ENCODE measurements around the gene FAM89B.

FAM89B gene

DNA sequence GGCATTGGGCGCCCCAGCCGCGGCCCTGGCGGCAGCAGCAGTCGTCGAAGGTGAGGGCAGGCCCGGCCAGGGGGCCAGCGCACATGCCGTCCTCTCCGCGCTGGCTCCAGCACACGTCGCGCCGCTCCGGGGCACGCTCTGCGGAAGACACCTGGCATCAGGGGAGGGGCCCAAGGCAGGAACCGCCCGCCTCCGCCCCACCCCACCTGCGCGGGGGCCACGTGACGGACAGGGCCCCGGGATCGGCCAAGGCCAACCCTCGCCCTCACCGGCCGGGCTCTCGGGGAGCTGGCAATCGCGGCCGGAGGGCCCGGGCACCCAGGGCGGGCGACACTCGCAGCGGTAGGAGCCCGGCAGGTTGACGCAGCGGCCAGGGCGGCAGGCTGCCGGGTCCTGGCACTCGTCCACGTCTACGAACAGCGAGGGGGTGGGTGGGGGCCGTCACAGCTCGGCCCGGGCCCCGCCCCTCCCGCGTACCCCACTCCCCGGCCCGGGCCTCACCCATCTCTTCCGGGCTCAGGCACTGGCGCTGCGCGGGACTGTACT lies 32.5 kb upstream of the FAM89B start:
- DNase-seq = no peak

DNA sequence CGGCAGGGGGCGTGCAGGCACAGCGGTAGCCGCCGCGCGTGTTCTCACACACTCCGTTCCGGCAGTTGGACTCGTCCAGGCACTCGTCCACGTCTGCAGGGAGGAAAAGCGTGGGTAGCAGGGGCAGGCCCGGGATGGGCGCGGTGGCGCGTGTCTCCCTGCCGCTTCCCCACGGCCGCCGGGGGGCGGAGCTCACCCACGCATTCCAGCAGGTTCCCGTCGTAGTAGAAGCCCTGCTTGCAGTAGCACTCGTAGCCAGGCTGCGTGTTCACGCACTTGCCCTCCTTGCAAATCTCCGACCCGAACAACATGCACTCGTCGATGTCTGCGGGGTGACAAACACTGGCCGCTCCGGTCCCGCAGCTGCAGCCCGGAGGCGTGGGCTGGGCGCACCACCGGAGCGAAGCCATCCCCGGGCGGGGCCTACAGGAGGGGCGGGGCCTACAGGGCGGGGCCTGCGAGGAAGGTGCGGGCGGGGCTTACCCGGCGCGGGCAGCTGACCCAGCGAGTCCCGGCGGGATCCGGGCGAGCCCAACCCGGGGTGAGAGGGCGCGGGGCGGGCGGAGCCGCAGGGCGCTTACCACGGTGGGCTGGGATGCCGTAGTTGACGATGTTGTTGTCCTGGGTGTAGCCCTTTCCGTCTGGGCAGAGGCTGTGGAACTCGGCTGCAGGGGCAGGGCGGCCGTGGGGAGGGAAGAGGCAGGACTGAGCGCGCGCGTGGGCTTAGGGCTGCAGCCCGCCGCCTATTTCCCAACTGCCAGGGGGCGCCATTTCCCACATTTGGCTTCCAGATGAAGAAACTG lies 31.8 kb upstream of the FAM89B start:
- peak; percentile 87 for DNase-seq

DNA sequence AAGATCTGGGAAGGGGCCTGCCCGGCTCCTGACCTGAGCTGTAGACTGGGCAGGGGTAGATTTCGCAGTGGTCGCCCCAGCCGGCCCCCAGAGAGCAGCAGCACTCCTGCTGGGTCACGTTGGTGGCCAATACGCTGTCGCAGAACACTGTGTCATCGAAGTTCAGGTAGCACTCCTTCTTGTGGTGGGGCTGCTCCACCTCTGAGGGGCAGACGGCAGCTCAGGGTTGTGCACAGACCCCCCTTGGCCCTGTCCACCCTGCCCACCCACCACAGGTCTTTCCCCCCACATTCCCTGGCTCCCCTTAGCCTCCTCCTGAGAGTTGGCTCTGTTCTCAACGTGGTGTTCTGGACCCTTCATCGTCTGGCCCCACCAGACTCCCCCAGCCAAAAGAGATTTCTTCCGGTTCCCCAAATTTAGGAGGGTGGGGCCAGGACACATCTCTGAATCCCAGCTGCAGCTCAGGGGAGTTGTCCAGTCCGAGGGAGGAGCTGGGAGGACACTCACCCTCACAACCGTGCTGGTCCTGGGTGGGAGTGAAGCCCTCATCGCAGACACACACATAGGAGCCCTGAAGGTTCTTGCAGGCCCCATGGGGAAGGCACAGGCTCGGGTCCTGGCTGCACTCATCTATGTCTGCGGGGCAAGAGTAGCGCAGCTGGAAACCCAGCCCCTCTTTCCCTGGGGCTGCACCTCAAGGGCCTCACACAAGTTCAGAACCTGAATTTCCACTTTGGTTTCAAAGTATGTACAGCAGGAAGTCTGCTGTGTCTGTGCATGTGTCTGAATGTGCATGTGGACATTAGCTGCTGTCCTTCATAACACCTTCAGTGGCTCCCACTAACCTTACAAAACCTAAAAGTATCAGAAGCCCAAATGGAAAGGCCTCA lies 31.0 kb upstream of the FAM89B start:
- no peak for DNase-seq

DNA sequence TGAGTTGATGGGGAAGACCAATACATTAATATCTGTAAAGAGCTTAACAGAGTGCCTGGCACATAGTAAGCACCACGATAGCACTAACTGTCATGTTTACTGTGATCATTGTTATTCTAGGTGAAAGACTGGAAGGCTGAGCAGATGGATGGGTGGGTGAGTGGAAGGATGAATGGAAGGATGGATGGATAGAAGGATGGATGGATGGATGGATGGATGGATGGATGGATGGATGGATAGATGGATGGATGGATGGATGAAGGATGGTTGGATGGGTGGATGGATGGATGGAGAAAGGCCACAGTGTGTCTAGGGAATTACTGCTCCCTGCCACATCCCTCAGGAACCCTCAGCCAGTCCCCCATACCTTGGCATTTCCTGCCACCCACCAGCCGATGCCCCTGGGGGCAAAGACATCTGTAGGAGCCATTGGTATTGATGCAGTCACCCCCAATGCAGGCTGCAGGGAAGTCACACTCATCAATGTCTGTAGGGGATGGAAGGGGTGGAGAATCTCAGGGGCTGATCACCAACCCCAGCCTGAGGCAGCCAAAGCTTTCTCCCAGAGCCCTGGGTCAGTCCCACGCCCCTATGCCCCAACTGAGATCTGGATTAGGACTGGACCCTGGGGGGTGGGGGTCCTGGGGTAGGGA lies 29.5 kb upstream of the FAM89B start:
- no peak for DNase-seq

DNA sequence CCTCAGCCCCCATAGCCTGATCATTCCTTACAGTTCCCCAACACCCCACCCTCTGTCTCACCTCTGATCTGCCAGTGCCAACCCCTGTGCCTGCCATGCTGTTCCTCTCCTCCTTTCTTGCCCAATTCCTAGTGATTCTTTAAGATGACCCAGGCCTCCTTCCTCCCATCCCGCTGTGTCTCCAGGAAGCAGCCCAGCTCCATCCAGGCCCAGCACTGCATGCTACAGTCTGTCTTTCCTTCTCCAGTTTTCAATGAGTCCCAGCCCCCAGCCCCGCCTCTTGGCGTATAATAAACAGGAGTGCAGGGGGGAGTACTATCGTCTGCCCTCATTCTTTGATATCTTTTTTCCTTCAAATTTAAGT lies 26.5 kb upstream of the FAM89B start:
- no peak for DNase-seq

DNA sequence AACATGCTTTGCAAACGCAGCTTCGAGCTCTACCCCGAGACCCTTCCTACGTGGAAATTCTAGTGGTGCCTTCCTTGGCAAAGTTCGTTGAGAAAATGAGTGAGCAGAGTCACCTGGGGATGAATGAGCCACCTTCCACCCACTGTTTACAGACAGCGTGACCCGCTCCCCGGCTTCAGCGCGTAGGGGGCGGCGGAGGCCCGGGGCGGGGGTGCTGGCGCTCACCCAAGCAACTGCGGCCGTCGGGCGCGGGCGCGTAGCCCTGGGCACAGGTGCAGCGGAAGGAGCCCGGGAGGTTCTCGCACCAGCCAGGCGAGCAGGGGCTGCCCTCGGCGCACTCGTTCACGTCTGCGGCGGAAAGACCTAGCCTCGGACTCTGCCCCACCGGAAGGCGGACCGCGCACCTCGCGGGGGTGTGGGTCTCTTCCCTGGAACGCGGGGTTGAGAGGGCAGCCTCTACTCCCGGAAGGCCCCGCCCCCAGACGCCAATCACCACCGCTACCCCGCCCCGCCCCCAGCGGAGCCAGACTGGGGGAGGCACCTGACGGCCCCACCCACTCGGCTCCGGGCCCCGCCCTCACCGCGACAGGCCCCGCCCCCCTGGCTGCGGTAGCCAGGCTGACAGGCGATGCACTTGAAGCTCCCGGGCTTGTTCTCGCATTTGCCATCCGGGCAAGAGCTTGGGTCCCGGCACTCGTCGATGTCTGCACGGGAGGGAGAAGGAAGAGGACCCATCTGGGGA lies 25.9 kb upstream of the FAM89B start:
- DNase-seq = peak; percentile 98

DNA sequence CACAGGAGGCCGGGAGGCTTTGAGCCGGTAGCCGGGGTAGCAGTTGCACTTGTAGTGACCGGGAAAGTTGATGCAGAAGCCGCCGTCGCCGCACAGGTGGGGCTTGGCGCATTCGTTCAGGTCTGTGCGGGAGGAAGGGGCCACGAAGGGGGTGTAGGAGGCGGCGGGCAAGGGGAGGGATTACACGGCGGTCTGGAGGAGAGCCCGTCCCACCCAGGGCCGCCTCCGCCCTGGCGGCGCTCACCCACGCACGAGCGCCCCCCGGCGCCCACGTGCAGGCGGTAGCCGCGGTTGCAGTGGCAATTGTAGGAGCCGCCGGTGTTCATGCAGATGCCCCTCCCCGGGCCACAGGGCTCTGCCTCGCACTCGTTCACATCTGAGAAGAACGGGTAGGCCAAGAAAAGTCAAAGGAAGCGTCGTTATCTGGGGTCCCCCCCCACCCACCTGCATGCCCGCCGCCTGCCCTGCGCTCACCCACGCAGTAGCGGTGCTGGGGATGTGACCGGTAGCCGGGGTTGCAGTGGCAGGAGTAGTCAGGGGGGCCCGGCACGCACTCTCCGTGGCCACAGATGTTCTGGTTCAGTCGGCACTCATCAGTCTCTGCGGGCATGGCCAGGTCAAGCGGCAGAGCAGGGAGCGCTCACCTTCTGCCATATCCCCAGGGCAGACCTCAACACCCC lies 24.8 kb upstream of the FAM89B start:
- DNase-seq = peak; percentile 49

DNA sequence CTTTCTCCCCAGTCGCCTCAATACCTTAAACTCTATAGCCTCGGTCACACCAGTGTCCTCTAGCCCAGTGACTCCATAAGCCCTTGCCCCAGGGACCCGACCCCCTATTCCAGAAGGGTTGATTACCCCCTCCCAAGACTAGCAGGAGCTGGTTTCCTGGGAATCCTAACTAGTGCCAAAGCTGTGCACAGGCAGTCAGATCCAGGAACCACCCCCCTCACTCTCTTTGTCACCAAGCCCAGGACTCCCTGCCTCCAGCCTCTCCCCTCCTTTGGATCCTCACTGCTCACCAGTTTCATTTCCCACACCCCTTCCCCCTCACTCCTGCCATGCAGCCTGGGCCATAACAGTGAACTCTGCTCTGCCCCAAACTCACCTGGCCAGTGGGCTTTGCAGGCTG lies 23.9 kb upstream of the FAM89B start:
- no peak for DNase-seq

DNA sequence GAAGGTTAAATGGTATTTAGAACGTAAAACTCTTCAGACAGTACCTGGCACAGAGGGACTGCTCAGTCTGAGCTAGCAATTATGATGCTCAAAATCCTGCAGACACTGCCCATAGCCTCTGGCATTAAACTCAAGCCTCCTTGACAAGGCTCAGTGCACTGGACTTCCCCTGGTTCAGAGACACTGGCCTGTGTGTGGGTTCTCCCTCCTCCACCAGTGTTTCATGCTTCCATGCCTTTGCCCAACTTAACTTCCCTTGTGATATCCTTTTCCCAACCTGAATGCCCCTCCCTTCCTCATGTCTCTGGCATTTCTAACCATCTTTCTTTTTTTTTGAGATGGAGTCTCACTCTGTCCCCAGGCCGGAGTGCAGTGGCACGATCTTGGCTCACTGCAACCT lies 23.2 kb upstream of the FAM89B start:
- no peak for DNase-seq

DNA sequence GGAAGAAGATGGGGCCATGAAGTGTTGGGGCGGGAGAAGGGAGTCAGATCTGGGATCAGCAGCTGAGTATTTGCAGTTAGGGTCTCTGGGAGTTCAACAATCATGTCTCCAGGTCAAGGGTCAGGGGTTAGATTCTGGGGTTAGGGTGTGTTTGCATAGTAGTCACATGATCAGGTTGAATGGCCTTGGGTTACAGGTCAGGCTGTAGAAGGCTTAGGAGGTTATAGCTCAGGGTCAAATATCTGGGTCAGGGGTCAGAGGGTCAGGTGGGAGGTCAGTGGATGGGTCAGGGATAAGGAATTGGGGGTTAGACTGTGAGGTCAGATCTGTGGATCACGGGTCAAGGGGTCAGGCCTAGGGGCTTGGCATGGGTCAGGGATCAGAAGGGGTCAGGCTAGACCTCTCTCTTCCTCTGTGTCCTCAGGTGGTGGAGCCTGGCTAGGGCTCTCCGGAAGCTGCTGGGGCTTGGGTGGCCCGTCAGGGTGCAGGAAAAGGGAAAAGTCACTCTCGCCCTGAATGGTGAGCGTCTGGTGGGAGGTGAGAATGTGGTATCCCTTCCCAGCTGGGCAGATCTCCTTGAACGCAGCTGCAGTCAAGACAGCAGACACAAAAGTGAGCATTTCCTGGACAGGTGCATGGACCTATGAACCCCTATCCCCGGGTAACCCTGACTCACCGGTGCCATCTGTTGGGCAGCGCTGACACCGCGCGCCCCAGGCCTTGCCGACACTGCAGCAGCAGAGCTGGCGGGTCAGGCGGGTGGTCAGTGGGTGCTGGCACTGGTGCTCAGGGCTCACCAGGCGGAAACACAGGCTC lies 20.6 kb upstream of the FAM89B start:
- DNase-seq = peak; percentile 74

DNA sequence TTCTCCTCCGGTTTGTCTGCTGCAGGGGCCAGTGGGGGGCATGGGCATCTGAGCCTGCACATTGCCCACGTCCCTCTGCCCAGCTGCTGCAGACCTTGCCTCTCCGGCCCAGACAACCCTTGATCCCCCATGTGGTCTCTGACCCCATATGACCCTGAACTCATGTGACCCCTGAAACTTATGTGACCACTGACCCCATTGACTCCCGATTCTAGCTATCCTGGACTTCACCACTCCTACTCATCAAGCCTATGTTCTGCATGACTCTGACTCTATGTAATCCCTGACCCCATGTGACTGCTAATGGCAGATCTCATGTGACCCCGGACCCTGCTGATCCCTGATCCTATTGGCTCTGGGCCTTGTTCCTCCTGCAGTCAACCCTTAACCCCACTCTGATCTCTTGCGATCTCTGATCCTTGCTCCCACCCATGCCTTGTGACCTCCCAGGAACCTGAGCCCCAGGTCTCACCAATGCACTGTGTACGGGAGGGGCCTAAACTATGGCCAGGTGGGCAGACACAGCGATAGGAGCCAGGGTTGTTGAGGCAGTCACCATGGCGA lies 19.9 kb upstream of the FAM89B start:
- DNase-seq = no peak

DNA sequence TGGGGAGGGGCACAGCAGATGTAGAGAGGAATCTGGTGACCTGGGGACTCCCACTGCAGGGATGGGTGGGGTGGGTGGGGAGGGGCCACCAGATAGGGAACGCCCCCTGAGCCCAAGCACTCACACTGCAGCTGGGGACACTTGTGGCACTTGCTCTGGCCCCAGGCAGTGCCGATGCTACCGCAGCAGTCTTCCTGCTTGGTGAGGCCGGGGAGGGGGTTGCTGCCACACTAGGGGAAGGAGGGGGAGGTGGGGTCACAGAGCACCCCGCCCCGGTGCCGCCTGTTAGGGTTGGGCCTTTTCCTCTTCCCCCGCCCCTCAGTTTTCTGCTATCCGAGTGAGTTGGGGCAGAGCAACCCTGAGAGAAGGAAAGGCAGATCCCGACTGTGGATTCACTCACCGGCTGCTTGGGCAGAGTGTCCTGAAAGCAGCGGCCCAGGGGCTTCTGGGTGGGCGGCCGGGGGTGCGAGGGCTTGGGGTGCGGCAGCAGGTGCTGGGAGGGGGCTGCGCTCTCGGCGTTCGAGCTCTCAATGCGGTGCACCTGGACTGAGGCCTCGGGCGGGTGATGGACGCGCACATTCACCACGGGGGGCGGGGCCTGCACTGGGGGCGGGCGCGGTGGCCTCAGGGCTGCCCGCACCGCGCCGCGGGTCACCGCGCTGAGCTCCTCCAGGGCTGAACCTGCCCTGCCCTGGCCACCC lies 18.9 kb upstream of the FAM89B start:
- DNase-seq = peak; percentile 87

DNA sequence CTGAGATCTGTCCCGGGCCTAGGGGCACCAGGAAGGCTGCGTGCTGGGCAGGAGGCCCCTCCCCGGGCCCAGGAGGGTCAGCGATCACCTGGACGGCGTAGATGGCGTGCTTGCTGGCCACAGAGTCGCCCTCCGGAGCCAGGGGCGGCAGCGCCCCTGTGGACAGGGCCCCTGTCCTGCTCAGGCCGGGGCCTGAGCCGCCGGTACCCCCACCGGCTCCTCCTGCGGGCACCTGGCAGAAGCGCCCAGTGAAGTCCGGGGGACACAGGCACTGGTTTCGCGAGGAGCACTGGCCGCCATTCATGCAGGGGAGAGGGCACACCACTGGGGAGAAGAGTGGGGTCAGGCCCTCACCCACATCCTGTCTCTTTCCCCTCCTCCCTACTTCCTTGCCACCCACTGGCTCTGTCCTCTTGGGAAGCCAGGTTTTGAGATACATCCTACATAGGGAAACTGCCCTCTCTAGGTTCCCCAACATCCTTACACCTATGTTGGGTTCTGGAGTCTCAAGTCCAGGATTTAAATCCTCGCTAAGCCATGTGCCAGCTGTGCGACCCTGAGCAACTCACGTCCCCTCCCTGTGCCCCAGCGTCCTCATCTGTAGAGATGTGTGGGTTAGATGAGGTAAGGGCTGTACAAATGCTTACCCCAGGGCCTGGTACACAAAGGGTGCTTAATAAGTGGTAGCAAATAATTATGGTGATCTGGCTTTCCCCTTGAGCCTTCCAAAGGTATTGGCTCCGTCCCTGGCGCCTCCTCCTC lies 18.1 kb upstream of the FAM89B start:
- no peak for DNase-seq

DNA sequence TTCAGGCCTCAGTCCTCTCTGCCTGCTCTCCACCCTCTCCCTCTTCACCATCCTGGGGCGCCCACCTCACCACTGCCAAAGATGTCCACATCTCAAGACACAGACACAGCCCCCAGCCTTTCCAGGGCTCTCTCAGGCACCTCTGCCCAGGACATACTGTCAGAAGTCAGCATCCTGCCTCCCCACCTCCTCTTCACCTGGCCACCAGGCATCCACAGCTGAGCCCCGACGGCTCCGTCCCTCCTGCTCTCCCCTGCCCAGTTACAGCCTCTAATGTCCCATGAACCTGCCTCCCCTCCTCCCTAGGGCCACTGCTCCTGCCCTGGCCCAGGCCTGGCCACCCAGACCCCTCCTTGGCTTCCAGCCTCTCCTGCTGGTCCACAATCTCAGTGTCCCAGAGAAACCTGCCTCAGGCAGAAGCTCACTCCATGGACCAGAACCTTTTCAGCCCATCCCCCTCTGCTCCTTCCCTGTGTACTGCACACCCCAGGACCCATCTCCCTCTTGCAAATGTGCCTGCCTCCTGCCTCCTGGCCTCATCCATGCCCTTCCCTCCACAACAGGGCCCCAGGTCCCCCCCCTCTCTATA lies 17.4 kb upstream of the FAM89B start:
- DNase-seq = no peak

DNA sequence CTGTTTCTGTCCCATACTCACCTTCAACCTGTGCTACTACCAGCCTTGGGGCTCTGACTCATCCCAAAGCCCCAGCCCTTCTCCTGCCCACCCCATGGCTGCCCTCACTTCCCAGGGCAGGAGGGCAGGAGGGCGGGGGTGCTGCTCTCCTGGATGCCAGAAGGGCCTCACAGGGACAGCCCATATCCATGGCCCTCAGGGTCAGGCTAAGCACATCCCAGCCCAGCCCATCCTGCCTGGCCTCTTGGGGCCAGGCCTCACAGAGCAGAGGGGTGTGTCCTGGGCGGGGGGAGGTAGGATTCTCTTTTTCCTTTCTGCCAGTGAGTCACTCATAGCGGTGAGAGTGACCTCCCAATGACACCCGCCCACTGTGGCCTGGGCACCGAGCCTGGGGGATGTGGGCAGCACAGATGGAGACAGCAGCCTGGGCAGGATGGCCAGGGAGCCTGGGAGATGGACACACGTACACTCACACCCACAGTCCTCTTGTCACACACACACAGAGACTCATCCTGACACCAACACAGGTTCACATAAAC lies 16.6 kb upstream of the FAM89B start:
- DNase-seq = peak; percentile 37

DNA sequence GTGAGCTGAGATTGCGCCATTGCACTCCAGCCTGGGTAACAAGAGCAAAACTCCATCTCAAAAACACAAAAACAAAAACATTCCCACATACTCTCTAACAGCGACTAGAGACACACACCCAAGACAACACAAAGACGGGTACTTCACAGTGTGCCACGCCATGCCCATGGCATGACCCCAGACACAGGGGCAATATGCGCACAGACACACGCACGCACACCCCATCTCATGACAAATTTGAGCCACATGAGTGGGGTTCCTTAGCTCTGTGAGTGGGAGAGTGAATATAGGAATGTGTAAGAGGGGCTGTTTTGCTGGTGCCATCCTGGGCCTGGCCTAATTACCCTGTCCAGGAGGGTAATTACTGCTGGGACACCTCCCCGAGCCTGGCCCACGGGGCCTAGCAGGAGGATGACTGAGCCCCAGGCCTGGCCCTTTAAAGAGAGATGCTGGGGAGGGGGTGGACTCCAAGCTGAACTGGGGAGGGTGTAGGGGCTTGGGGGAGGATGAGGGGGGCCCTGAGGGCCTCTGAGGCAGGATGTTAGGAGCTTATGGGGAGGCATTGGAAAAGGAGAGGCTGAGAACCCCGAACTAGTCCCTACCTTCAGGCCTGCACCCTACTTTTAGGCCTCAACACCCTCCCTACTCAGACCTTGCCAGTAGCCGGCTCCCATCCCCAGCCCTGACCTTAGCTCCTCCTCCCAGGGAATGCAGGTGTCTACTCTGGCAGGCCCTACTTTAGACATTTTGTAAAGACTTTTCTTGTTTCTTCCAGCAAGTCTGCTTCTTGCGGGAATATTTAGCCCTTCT lies 15.7 kb upstream of the FAM89B start:
- no peak for DNase-seq

DNA sequence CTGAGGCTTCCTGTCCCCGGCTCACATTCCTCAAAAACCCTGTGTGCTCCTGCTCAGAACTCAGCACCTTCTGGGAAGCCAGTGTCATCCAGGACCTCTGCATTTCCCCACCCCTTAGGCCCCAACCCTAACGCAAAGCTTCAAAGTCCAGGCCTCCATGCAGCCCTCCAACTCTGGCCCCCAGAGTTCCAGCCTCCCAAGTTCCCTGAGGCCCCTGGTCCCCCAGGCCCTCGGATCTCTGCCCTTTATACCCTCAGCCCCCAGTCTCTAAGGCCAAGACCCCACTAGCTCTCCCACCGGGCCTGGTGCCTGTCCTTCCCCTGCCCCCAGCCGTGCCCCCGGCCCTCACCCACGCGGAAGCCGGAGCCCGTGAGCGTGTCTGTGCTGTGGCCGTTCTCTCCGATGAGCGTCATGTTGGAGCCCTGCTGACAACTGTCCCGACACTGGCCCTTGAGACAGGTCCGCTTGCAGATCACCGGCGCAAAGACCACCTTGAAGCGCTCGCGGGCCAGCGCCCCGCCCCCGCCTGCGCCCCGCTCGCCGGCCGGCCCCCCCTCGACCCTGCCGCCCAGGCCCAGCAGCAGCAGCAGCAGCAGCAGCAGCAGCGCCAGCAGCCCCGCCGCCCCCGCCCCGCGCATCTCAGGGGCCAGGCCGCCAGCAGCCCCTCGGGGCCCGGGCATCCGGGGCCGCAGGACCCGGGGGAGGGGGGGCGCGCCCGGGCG lies 14.9 kb upstream of the FAM89B start:
- DNase-seq = no peak

Data from CD4-positive, alpha-beta T cell treated with Interleukin-15 for 1 hour (primary cell).